ENCODE measurements around the gene MLPH.

Gene MLPH

GRCh38 chr2:237480988-237481525 is 6.0 kb upstream of the MLPH start:
- DNase-seq: no peak

DNA sequence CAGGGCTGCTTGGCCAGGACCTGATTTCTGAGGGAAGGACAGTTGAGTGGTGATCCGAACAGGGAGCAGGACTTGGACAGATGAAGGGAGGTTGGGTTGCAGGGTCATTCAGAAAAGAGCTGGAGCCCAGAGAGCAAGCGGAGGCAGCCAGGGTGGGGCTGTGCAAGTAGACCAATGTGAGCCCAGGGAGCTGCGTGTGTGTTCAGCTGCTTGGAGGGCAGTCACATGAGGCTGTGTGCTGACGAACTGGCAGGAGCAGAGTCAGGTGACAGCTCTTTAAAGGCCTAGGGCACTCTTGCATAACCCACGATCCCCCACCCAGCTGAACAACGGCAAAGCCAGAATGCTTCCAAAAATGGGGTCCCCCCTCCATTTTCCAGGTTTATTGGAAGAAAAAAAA is 4.6 kb upstream of the MLPH start:
- no peak for DNase-seq

GRCh38 chr2:237483018-237483731 is 3.9 kb upstream of the MLPH start:
- DNase-seq: no peak

DNA sequence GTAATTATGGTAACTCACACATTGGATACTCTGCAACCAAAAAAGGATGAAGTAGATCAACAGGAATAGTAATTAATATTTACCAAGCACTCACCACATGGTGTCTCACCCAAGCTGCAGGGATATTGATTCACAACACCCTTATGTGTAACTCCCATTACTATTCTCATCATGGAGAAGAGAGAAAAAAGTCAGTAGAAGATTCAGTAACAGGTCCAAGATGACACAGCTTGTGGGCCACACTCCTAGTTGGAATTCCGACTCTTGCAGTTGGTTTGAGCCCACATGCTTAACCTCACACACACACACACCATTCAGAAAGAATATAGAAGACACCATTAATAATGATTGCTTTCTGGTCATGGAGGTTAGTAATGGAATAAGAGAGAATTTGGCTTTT is 1.7 kb upstream of the MLPH start:
- no peak for DNase-seq

- DNase-seq: no peak
Measured at GRCh38 chr2:237485844-237486243, 1.2 kb upstream of the MLPH start.

DNA sequence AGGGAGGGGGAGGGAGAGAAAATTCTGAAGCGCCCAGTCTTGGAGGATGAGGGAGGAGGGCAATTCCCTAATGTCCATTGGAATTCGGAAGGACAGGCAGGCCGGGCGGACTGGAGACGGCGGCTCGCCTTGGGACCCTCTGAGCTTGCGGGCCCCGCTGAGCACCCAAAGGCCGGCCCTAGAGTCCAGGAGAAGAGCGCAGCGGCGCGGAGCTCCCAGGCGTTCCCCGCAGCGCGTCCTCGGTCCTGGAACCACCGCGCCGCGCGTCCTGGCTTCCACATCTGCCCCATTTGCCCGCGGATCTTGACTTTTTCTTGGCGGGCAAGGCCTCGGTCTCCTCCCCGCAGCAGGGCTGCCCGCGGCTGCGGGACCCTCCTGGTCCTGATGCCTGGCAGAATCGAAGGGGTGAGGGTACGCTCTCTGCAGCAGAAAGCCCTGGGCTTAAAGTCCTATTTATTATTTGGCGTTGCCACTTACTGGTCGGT is 675 bp upstream of the MLPH start:
- DNase-seq: no peak

- no peak for DNase-seq
Measured at GRCh38 chr2:237487496-237487895, 445 bp downstream of the MLPH start.

GRCh38 chr2:237488295-237488694 is 1.2 kb downstream of the MLPH start:
- DNase-seq: no peak

DNA sequence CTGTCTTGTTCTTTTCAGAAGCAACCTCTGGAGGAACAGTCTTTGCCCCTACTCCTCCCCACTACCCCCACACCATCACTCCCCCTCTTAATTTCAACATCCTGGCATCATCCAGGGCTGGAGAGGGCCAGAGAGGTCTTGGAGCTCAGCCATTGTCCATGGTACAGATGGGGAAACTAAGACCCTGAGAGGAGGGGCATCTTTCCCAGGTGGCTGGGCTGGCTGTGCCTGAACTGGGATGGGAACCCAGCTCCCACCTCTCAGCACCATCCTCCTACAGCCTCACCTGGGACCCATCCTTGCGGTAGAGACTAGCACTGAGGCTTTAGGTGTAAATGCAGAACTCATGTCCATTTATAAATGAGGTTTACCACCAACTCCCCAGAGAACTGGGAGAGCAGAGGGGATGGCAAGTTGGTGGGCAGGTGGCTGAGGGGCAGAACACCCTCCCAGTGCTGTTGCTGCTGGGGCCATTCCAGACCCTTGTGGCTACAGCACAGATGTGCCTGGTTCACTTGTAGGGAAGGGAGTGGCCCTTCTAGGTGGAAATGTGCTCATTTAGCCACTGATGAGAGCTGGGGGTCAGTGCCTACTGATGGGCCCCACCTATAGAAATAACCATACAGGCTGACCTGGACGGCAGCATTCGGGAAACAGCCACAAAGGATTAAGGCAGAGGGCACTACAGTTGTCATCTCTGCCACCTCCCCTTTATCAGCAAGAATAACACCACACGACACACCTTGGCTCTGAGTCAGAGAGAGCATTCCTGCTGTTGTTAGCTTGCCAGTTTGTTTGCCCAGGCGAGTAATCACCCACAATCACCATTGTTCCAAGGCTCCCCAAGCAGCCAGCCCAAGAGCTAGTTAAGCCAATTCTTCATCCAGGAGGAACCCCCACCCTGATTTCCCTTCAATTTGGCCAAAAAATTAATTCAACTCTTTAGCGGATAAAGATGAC is 2.1 kb downstream of the MLPH start:
- no peak for DNase-seq

GRCh38 chr2:237490009-237490711 is 3.1 kb downstream of the MLPH start:
- no peak for DNase-seq

DNA sequence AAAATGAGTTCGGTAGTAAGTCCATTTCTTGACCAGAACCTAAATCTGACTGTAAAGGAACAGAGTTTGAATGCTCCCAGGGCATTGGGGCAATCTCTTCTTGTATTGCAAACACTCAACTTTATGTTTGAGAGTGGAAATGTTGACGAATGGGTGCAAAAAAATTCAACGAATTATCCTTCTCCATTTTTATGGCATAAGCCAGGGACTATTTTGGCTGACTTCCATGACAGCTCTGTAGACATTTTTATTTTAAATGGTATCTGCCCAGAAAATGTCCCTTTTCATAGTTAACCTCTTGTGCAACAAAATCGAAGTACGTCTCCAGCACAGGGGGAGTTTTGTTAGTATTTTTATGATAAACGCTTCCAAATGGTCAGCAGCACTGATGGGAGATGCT is 3.7 kb downstream of the MLPH start:
- DNase-seq: no peak

- no peak for DNase-seq
Measured at GRCh38 chr2:237491515-237492118, 4.6 kb downstream of the MLPH start.

DNA sequence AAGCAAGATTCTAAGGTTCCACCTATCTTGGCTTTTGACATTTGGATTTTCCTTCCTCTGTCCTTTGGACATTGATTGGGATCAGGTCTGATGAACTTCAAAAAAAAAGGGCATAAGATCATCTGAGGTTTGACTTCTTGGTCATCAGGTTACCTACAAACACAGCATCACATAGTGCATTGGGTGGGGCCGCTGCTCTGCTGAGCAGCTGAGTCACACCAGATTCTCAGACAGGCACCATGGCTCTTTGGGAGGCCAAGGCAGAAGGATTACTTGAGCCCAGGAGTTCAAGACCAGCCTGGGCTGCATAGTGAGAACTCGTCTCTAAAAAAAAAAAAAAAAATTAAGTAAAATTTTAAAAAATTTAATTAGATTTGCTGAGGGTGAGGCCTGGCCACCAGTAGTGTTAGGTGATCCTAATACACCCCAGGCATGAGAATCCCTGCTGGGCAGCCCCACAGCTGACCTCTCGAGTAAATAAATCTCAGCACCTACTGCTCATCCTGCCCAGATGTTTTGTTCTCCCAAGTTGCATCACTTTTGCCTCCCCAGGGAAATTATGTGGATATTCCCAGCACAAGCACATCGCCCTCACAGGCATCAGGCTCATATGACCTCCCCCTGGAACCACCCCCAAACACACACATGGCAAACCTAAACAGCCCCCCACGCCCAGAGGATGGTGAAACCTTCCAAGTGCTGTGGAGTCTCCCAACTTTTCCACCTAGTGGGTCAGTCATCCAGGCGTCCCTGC is 5.3 kb downstream of the MLPH start:
- DNase-seq: no peak

GRCh38 chr2:237494066-237494465 is 7.0 kb downstream of the MLPH start:
- DNase-seq: no peak

GRCh38 chr2:237495521-237496117 is 8.6 kb downstream of the MLPH start:
- DNase-seq: no peak

DNA sequence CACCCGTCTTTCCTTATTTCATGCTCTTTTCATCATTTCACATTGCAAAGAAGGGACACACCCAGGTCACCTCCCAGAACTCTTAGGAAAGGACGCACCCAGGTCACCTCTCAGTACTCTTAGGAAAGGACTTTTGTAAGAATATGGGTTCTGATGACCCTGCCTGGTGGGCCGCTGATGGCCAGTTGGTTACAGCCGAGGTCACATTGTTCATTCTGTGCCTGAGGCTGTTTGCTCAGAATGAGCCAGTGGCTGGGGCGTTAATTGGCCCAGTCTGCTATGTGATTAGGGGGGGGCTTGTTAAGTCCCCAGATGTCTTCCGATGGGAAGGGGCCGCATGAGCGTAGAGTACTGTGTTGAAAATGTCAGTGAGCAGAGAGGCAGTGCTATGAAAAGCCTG is 9.4 kb downstream of the MLPH start:
- no peak for DNase-seq

GRCh38 chr2:237497009-237497837 is 10.2 kb downstream of the MLPH start:
- no peak for DNase-seq

DNA sequence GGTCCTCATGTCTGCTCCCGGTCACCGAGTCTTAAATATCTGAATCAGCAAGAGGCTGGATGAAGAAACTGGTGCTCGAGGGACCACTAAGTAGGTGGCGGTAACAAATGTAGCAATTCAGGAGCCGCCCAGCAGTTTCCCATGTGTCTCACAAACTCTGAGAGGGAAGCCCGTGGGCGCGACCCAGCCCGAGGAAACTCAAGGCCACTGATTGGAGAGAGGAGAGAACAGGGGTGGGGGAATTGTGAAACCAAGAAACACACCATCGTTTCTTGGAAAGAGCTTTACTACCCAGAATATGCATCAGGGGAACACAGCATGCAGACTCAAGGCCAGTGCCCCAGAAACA is 10.8 kb downstream of the MLPH start:
- no peak for DNase-seq

DNA sequence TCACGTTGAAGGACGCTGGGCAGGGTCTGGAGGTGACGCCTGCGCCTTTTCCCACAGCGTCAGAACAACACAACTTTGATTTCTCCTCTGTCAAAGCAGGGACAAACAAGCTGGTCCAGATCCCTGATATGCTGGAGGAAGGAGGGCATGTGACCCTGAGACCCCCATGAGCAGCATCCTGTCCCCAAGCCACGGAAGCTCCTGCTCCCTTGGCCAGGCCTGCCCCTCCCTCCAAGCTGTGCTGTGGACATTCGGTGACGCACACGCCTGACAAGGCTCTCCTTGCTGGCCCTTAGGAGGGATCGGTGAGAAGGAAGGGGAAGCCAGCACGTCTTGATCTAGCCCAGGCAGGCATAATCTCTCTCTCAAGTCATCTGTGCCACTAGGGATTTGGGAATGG is 11.3 kb downstream of the MLPH start:
- no peak for DNase-seq

- DNase-seq: no peak
Measured at GRCh38 chr2:237500681-237501424, 13.8 kb downstream of the MLPH start.
